Skeletal muscle tissue (tissue), 4 donors: Measurements from ENCODE around the gene HCAR2. TPM values are rescaled to one million over a fixed set of nuclear protein-coding genes. Genes with fewer than 3 reads are reported as not detected.
"Not testable (repeated sequence)": the region's sequence is repeated elsewhere in the genome, so short reads cannot be mapped to it uniquely, and the experiment has no call there.

Source experiments
- H3K27ac ChIP-seq: one replicate; pipeline ENCODE4 v1.7.0; 2013; ENCODE audit warnings: mild to moderate bottlenecking, low read depth, low read length, inconsistent platforms
- H3K27me3 ChIP-seq, 3 donors: one replicate each; pipeline ENCODE4 v1.7.0; 2013; ENCODE audit warnings: low read length in 3 of 3; ENCODE audit not compliant: control insufficient read depth in 3 of 3, insufficient read depth in 3 of 3
- H3K36me3 ChIP-seq, 3 donors: one replicate each; pipeline ENCODE4 v1.7.0; 2013; ENCODE audit warnings: low read length in 3 of 3; ENCODE audit not compliant: control insufficient read depth in 3 of 3, insufficient read depth in 3 of 3
- H3K4me1 ChIP-seq, 3 donors: one replicate each; pipeline ENCODE4 v1.7.0; 2013; ENCODE audit warnings: low read length in 3 of 3, mild to moderate bottlenecking in 3 of 3; ENCODE audit not compliant: control insufficient read depth in 3 of 3, insufficient read depth in 3 of 3
- H3K4me3 ChIP-seq, 3 donors: one replicate each; pipeline ENCODE4 v1.7.0; 2013; ENCODE audit warnings: low read length in 3 of 3
- H3K9ac ChIP-seq, 3 donors: one replicate each; pipeline ENCODE4 v1.7.0; 2013; ENCODE audit warnings: low read length in 3 of 3, mild to moderate bottlenecking in 3 of 3, moderate library complexity in 2 of 3, low read depth in 1 of 3
- H3K9me3 ChIP-seq, 3 donors: one replicate each; pipeline ENCODE4 v1.7.0; 2013; ENCODE audit warnings: low read length in 3 of 3; ENCODE audit not compliant: control insufficient read depth in 3 of 3
- total RNA-seq: library from RNA; depleted of rRNA; stranded (reverse); fragments of >200 nt; gene quantifications from one replicate; pipeline ENCODE4 v1.2.3, GENCODE V29; 2014
- donor health status: Osteomylitis.

The HCAR2 gene
- 1.6 TPM for total RNA-seq

DNA sequence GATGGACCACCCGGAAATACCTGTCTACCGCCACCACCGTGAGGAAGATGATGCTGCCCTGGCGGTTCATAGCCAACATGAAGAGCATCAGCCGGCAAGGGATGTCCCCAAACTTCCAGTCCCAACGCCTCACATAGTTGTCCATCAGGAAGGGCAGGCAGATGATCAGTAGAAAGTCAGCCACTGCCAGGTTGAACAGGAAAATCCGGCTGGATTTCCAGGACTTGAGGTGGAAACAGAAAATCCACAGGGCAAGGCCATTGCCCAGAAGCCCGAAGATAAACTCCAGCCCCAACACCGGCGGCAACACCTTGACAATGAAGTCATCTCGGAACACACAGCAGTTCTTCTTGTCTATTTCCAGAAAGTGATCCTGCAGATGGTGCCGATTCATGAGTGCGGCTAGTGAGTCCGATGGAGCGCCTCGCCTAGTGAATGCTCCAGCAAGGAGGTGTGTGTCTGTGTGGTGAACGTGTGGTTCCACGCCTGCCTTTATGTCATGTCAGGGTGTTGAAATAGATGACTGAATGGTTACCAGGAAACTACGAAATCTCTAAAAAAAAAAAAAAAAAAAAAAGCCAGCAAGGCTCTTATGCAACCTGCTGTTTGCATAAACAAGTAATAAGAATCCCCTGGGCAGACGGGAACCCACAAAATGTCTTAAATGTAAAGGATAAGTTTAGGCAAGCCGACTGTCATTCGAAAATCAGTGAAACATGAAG lies at the start of gene HCAR2:
HCAR2 (minus strand) TSS at position 468 of the 722 bp plus-strand sequence; CDS start at position 394, 74 bp downstream.
- not testable (repeated sequence) for H3K4me3 ChIP-seq, H3K9me3 ChIP-seq, H3K27me3 ChIP-seq, H3K9ac ChIP-seq, H3K27ac ChIP-seq, H3K4me1 ChIP-seq, H3K36me3 ChIP-seq

- peak within 1 kb of the TSS; percentile 93 for H3K4me3 ChIP-seq
These were observed 49.5 kb upstream of the HCAR2 start, which contains the start of gene DENR for GRCh38 chr12:122752464-122753318. Gene DENR (plus strand): TSS chr12:122752824. CDS start chr12:122753702, 878 bp downstream.

DNA sequence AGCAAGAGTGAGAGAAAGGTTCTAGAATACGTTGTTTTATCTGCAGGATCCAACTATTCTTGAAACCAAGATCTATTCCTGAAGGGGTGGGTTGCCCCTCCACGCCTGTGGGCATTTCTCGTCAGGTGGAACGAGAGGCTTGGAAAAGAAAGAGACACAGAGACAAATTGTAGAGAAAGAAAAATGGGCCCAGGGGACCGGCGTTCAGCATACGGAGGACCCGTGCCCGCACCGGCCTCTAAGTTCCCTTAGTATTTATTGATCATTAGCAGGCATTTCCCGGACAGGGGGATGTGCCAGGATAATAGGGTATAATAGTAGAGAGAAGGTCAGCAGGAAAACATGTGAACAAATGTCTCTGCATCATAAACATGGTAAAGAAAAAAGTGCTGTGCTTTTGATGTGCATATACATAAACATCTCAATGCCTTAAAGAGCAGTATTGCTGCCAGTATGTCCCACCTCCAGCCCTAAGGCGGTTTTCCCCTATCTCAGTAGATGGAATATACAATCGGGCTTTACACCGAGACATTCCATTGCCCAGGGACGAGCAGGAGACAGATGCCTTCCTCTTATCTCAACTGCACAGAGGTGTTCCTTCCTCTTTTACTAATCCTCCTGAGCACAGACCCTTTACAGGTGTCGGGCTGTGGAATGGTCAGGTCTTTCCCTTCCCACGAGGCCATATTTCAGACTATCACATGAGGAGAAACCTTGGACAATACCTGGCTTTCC lies 47.8 kb upstream of the HCAR2 start:
- H3K9ac ChIP-seq, H3K4me3 ChIP-seq, H3K27ac ChIP-seq, H3K27me3 ChIP-seq, H3K9me3 ChIP-seq: not testable (repeated sequence)
- Histone ChIP-seq H3K36me3 (peaks cover 13 to 16% (median 13%) of the 10 kb centered on the region in 3 donors), H3K4me1 (peaks cover 8 to 15% (median 9%) of the 10 kb centered on the region in 3 donors)

More at GRCh38 chr12:122752464-122753318, 49.5 kb upstream of the HCAR2 start, which contains the start of gene DENR:
- Histone ChIP-seq H3K27me3 (no peaks in the 10 kb centered on the region), H3K9ac (peak within 1 kb of the TSS; percentile 83 to 93 (median 90)), H3K9me3 (no peaks in the 10 kb centered on the region), H3K4me1 (peaks cover 8 to 15% (median 9%) of the 10 kb centered on the region in 3 donors), H3K36me3 (peaks cover 24 to 28% (median 24%) of the 10 kb centered on the region in 3 donors), H3K27ac (peak within 1 kb of the TSS; percentile 73)

GRCh38 chr12:122749569-122750332 lies 46.6 kb upstream of the HCAR2 start:
- H3K9me3 ChIP-seq, result no peaks in the 10 kb centered on the region
- H3K27ac ChIP-seq, result no peak overlapping the region
- peaks cover 6 to 8% (median 7%) of the 10 kb centered on the region in 3 donors for H3K36me3 ChIP-seq
- H3K27me3 ChIP-seq, result no peaks in the 10 kb centered on the region
- H3K4me1 ChIP-seq, result peaks cover 8 to 15% (median 9%) of the 10 kb centered on the region in 3 donors
- H3K4me3 ChIP-seq, result no peak overlapping the region
- no peak overlapping the region for H3K9ac ChIP-seq

- Histone ChIP-seq H3K27ac (no peak overlapping the region), H3K9ac (no peak overlapping the region), H3K4me1 (peaks cover 0 to 3% (median 0%) of the 10 kb centered on the region in 3 donors), H3K4me3 (no peak overlapping the region), H3K36me3 (no peaks in the 10 kb centered on the region), H3K9me3 (no peaks in the 10 kb centered on the region), H3K27me3 (no peaks in the 10 kb centered on the region)
These were observed 44.3 kb upstream of the HCAR2 start for GRCh38 chr12:122747224-122748135.

DNA sequence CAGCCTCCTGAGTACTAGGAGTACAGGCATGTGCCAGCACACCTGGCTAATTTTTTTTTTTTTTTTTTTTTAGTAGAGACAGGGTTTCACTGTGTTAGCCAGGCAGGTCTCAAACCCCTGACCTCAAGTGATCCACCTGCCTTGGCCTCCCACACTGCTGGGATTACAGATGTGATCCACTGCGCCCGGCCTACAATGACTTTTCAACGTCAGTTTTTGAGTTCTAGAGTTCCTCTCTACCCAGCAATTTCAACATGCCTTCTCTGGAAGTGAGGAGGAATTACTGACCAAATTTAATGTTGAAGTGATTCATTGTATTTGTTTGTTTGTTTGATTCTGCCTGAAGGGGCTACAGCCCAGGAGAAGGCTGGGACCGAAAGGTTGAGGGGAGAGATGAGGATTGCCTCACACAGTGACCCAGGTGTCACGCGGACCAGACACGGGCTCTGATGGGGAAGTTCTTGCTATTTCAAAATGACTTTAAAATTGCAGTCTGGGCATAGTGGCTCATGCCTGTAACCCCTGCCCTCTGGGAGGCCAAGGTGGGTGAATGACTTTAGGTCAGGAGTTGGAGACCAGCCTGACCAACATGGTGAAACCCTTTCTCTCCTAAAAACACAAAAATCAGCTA lies 40.9 kb upstream of the HCAR2 start:
- Histone ChIP-seq H3K27ac (no peak overlapping the region), H3K27me3 (no peaks in the 10 kb centered on the region), H3K4me1 (no peaks in the 10 kb centered on the region), H3K4me3 (no peak overlapping the region), H3K9me3 (no peaks in the 10 kb centered on the region), H3K9ac (no peak overlapping the region), H3K36me3 (no peaks in the 10 kb centered on the region)

DNA sequence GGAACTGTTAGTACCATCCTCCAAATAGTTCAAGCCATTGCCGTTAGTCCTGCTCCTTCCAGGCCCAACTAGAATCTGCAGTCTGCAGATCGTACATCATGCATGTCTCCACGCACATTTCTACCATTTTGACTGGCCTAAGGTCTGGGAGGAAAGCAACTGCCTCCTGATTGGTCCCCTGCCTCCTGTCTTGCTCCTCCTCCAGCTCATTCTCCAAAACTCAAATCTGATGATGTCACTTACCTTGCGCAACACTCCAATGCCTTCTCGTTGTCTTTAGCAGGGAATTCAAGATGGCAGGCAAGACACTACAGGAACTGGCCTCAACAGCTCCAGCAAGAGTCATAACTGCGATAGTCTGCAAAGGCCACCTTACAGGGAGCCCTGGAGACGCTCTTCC lies 37.2 kb upstream of the HCAR2 start:
- no peak overlapping the region for H3K27ac ChIP-seq
- H3K4me3 ChIP-seq, result no peak overlapping the region
- no peaks in the 10 kb centered on the region for H3K9me3 ChIP-seq
- H3K36me3 ChIP-seq, result no peaks in the 10 kb centered on the region
- H3K4me1 ChIP-seq, result no peaks in the 10 kb centered on the region
- no peaks in the 10 kb centered on the region for H3K27me3 ChIP-seq
- H3K9ac ChIP-seq, result no peak overlapping the region

- H3K27ac ChIP-seq, result no peak overlapping the region
- H3K4me3 ChIP-seq, result no peak overlapping the region
- H3K9me3 ChIP-seq, result no peaks in the 10 kb centered on the region
- no peaks in the 10 kb centered on the region for H3K4me1 ChIP-seq
- H3K27me3 ChIP-seq, result no peaks in the 10 kb centered on the region
- H3K36me3 ChIP-seq, result no peaks in the 10 kb centered on the region
- H3K9ac ChIP-seq, result no peak overlapping the region
These were observed 35.4 kb upstream of the HCAR2 start for GRCh38 chr12:122738571-122738970.
